ENCODE measurements around the gene SIAH3.

Gene SIAH3

DNA sequence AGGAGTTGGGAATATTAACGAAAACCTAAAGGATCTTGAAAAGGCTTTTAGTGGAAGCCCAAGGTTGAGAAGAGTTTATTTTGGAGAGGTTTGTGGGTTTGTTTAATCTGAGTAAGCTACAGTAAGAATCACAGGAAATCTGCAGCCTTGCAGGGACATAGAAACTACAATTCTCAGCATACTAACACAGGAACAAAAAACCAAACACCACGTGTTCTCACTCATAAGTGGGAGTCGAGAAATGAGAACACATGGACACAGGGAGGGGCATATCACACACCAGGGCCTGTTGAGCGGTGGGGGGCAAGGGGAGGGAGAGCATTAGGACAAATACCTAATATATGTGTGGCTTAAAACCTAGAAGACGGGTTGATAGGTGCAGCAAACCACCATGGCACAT is 8.7 kb upstream of the SIAH3 start:
- no peak for DNase-seq

- DNase-seq, result no peak
These were observed 8.2 kb upstream of the SIAH3 start for GRCh38 chr13:45859705-45860104.

GRCh38 chr13:45852494-45852893 is 941 bp upstream of the SIAH3 start:
- no peak for DNase-seq

DNA sequence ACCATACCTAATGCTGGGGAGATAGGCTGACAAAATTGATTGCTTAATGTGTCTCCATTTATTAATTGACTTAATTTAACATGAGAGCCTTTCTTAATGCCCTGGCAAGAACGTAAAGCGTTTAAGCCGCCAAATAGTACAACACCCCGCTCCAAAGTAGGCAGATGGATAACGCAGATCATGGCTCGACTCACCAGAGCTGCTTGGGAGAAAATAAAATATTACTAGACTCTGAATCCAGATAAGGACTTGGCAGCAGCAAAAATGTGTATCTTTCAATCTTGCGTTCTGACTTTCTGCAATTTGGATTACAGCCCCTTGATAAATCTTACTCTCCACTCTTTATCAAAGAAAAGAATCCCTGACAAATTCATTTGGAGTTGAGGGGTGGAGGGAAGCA is 403 bp upstream of the SIAH3 start:
- DNase-seq, result no peak

GRCh38 chr13:45850027-45850613 is 1.4 kb downstream of the SIAH3 start:
- no peak for DNase-seq

- no peak for DNase-seq
These were observed 2.1 kb downstream of the SIAH3 start for GRCh38 chr13:45849408-45849807.

DNA sequence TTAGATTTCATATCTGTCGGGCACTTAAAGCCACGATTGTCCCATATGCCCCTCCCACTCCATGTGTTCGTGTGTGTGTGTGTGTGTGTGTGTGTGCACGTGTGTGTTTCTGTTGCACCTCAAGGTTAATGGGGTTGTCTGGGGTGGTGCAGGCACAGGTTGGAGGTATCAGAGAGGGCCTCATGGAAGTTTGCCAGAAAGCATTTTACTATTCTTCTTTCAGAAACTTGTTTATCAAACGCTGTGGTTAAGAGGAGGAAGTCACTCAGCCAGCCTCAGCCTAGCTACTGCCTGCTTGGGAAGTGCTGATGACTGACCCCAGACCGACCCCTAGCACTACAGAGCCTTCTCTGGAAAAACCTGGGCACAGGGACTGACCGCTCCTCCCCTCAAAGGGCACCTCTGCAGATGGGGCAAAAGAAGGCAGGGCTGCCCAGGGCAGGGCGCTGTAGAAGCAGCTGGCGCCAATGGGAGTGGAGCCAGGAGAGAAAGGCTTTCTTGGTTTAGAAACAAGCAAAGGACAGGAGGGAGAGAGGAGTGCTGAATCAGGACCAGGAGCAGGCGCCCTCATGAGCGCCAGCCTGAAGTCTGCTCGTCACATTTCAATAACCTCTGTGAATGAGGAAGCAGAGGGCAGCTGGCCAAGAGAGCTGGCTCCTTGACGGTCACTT is 3.9 kb downstream of the SIAH3 start:
- DNase-seq, result no peak

GRCh38 chr13:45846681-45847080 is 4.9 kb downstream of the SIAH3 start:
- no peak for DNase-seq

DNA sequence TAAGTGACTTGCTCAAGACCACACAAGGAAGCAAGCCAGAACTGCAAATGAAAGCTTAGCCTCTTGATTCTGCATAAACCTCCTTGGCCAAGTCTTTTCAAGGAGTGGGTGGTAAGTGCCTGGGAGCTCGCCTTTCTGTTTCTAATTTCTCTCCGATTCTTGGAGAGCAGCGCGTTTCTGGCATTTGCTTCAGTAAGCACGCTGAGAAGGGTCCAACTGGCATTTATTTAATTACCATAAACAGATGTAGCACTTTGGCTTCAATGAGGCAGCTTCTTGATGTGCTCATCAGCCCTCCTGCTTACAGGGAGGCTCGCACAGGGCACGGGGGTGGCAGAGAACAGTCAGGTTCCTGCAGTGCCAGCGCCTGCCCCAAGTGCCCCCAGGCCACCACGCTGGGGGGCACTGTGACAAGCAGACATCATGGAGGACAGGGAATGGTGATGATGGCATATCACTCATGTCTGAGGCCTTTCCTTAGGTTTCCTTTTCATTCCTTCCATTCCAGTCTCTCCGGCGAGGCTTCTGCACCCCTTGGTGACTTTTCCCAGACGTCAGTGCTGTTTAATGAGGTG is 13.3 kb downstream of the SIAH3 start:
- DNase-seq, result no peak

- no peak for DNase-seq
These were observed 14.4 kb downstream of the SIAH3 start for GRCh38 chr13:45837111-45837510.

GRCh38 chr13:45834411-45834994 is 17.1 kb downstream of the SIAH3 start:
- DNase-seq, result no peak

DNA sequence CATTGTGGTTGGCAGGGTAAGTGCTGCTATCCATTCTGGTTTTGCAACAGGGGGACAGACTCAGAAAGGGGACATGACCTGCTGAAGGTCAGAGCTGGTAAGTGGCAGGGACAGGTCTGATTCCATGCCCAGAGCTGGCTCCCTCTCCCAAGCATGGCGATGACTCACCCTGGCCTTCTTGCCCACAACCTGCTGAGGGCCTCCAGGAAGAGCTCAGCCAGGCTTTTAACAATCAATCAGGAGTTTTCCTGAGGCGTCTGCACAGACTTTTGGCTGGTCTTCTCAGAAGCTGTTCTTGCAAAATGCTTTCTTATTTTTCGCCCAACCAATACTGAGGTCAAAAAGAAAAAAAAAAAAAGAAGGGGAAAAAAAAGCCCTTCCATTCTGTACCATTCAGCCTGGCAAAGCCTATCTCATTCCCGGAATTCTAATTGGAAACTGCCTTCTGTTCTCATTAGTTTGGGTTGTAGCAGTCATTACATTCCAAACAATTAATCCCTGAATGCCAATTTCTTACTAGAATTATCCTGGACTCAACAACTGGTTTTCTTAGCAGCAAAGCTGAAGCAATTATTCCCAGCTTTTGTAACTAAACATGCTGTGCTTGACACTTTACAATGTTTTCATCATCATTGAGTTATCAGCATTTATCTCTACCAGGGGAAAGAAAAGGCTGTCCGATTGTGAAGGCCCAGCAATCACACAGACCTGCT is 17.7 kb downstream of the SIAH3 start:
- no peak for DNase-seq

DNA sequence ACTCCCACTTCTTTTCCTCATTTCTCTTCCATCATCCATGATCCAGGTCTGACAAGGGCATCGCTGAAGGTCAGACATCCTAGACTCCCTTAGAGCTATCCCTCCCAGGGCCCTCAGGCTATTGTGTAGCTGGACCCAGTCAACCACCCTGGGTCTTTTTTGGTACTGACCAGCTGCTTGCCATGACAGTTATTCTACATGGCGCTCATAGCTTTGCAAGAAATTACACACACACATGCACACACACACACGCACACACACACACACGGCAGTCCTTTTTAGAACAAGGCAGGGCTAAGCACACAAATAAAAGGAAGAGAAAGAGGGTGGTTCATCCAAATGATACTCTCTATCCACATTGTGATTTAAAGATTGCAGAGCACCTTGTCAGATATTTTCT is 18.3 kb downstream of the SIAH3 start:
- DNase-seq, result no peak

- DNase-seq, result no peak
These were observed 19.7 kb downstream of the SIAH3 start for GRCh38 chr13:45831851-45832250.

DNA sequence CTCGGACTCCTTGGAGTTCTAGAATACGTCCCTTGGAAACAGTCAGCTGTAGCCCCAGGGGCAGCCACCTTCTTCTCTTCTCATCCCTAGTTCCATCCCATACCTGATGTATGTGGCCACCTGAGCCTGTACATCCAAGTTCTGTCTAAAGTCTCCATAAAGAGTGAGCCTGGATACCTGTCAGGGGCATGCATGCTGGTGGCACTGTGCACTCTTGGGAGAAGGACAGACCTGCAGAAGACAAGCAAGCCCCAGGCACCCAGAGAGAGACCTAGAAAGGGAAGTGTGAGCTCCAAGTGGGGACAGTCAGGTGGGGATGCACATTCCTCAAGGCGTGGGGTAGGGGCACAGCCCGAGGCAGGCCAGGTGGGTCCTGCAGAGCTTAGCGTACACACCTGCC is 21.4 kb downstream of the SIAH3 start:
- DNase-seq, result no peak

- no peak for DNase-seq
These were observed 23.1 kb downstream of the SIAH3 start for GRCh38 chr13:45828256-45828968.

GRCh38 chr13:45827318-45827717 is 24.2 kb downstream of the SIAH3 start:
- no peak for DNase-seq

- no peak for DNase-seq
These were observed 24.8 kb downstream of the SIAH3 start for GRCh38 chr13:45826731-45827130.

DNA sequence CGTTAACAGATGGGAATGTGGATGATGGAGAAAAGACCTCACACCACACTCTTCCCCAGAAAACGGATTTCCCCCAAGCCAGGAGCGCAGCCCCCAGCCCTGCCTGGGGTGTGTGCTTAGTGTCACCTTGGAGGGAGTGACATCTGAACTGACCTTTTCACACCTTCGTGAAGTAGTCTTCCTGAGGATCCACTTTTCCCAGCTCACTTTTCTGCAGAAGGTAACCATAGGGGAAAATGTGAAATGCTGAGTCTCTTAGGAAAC is 26.2 kb downstream of the SIAH3 start:
- no peak for DNase-seq

DNA sequence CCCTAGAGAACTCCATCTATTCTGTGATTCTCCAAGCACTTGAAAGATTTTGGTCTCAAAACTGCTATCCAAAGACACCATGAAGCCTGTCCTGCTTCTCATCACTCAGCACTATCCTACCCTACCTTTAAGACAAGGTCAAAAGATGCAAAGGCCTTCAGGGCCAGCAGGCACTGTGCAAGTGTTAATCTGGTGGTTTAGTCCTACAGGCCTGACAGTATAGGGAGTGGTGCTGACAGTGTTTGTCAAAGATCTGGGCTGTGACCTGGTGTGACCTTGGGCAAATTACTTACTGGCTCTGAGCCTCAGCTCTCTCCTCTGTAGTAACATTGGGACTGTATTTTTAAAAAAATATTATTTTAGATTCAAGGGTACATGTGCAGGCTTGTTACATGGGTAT is 28.0 kb downstream of the SIAH3 start:
- no peak for DNase-seq

DNA sequence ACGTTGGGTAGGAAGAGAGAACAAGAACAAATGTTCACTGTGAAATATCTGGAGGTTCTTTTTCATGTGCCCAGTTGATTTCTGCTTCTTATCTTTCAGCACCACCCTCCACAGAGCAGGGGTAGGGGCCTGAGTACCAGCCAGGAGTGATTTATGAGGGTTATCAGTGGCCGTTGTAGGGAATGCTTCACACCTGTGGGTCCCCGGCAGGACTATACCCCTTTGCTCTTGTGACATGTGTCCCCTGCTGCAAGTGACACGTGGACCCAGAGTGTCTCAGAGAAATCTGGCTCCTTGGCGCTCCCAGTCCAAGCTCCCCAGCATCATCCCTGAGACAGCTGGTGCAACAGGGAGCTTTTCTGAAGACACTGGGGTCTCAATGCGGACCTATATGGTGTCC is 29.7 kb downstream of the SIAH3 start:
- no peak for DNase-seq

DNA sequence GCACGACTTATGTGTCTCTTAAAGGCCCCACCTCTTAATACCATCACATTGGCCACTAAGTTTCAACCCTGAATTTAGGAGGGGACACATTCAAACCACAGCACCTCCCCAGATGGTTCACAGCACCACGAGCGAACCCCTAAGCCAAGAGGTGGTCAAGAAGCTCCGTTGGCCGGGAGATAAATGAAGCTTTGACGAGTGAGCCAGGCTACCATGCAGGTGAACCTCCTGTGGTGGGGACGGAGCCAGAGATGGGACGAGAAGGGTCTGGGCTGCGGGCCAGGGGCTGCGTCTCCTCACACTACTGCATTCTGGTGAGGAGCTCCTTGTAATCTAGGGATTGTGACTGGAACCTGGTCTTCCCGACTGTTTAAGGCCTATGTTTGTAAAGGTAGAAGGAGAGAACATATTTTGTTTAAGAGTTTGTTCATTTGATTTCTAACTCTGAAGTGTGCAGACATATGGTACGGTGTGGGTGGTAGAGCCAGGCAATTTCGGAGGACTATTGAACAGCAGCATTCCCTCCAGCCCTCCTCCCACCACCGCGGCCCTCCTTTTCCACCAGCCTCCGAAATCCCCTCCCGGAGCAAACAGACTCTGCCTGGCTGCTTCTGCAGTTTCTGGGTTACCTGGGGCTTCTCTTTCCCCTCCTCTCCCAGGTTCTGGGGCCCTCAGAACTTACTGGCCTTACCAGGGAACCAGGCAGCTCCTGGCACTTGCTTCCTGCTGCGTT is 31.3 kb downstream of the SIAH3 start:
- DNase-seq, result no peak

DNA sequence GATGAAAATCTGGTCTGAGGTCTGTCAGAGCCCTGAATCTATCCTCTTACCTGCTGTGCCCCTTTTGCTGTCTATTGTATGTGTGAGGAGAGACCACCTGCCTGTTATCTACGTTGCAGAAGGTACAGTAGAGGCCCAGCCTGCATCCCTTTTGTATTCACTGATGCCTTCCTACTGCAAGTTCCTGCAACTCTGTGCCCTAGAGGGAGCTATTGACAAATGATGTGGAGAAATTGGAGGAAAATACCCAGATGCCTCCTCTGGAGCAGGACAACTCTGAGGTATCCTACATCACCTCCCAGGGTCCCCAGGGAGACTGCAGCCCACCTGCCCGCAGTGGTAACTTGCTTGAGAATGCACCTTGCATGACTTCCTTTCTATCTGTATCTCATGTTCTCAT is 33.7 kb downstream of the SIAH3 start:
- no peak for DNase-seq
